Hindlimb muscle (tissue), 1 donor: Measurements from ENCODE around the gene SMIM12. TPM values are rescaled to one million over a fixed set of nuclear protein-coding genes. Genes with fewer than 3 reads are reported as not detected.

Experiments used
- DNase-seq: peaks from one replicate; pipeline ENCODE4 v3.0.0-alpha.2; 2013
- polyA plus RNA-seq: library from polyadenylated mRNA; unstranded; fragments of 120-200 nt; gene quantifications from one replicate; pipeline ENCODE4 v1.2.1, GENCODE V29; 2013; ENCODE audit not compliant: insufficient read length

The SMIM12 gene, protein sequence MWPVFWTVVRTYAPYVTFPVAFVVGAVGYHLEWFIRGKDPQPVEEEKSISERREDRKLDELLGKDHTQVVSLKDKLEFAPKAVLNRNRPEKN
- 23.3 TPM for polyA plus RNA-seq

DNA sequence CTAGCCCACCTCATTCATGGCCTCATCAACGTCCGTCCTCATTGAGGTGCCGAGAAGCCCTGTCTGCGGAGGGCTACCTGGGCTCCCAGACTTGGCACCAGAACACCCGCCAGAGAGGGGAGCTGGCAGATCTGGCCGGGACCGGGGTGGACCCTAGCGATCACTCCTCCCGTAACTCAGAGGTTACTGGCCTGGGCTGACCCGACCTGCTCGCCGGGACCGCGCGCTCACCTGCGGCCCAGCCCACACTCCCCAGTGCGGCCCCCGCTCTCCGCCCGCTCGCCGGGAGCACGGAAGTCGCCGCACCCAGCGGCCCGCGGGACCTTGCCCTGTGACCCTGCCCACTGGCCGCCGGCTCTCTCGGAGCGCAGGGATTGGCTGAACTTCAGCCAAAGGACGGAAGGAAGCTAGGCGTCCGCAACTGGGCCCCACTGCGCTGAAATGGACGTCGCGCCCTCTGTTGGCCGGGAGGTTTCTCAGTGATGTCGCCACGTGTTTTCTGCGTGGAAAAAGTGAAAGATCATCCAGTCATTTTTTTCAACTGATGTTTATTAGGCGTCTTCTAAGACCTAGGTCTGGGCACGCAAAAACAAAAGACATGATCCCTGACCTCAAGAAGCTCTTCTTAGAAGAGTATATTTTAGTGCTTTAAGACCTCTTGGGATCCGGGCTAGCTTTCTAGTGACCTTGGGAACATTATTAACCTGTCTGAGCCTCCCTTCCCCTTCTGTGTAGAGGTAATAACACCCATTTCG, at the start of gene SMIM12:
Gene SMIM12, minus strand, starts transcription at position 304 of the 755 bp plus-strand sequence. CDS start 3,772 bp downstream, outside the sequence.
- peak; percentile 94 for DNase-seq

DNA sequence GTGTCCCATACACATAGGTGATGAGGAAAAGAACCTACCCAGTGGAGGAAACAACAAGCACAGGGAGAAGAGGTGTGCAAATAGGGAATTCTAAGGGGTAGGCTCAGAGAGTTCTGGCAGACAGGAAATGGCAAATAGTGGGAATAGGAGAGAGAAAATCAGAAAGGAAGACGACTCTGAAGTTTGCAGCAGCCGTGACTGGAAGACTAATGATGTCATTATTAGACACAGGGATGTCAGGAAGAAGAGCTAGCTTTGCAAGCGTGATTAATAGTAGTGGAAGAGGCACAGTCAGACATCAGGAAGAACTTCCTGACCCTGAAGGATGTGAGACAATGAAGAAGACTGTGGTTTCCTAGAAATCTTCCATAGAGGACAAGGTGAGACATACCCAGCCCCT, 48.8 kb upstream of the SMIM12 start:
- no peak for DNase-seq

DNA sequence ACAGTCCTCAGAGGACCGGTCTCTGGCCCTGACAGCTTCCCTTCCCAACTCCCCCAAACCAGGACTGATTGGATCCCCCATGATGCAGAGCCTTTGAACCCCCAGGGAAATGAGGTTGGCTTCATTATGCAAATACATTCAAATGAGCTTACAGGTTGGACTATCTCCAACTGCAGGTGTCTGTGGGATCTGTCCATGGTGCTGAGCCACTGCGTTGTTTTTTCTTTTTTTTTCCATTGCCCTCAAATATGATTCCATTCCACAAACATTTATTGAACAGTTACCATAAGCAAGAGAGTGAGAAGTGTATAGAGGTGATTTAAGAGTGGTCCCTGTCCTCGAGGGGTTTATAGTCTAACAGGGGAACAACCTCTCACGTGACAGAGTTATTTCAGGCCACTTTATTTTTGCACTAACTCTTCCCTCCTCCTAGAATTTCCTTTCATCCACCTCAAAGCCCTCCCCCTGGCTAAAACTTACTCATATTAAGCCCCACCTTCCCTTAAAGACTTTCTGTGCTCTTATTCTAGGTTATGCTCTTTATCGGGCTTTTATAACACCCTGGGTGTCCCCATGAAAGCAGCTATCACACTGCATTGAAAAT, 48.0 kb upstream of the SMIM12 start:
- DNase-seq, result no peak

DNA sequence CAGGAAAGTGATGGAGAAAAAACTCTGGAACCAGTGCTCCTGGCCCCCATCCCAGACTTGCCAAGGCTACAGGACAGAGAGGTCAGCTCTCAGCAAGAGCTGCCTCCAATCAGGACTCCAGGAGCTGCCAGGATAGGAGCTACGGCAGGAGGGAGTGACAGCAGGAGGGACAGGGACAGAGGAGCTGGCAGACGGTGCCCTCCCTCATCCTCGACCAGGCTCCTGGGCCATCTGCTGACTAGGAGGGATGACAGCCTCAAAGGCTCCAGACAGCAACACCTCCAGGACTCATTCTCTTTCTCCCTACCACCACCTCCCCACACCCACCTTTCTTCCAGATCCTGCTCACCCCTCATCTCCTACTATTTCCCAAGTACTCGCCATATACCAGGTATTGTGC, 47.2 kb upstream of the SMIM12 start:
- no peak for DNase-seq

DNA sequence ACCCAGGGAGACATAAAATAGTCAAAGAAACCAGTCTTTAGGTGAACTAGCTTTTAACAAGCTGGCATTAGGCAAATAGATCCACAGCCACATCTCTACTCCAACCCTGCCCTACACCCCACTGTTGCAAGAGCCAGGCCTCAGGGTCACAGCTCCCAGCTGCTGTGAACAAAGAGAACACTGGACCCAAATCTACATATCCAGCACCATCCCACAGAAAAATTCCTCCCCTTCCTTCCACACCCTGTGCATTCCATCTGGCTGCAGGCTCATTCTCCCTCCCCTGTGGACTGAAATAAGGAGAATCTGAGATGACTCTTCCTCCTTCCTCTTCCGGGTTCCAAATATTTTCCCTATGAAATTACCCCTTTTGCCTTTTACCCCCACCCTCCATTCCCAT, 46.7 kb upstream of the SMIM12 start:
- DNase-seq, result no peak

DNA sequence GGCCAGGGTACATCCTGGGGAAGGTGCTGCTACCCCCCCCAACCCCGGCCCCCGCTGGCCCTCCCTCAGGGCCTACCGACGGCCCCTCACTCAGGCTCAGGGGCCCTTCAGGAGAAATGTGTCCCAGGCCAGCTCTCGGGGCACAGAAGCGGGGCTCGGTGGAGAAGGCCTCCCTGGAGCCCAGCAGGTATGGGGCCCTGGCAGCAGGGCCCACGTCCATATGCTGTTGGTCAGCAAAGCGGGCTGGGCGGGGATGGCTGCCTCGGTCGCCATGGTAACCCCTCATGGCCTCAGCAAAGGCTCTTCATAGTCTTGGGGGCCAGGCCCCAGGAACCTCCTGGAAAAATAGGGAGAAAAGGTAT, 45.5 kb upstream of the SMIM12 start:
- DNase-seq, result no peak

DNA sequence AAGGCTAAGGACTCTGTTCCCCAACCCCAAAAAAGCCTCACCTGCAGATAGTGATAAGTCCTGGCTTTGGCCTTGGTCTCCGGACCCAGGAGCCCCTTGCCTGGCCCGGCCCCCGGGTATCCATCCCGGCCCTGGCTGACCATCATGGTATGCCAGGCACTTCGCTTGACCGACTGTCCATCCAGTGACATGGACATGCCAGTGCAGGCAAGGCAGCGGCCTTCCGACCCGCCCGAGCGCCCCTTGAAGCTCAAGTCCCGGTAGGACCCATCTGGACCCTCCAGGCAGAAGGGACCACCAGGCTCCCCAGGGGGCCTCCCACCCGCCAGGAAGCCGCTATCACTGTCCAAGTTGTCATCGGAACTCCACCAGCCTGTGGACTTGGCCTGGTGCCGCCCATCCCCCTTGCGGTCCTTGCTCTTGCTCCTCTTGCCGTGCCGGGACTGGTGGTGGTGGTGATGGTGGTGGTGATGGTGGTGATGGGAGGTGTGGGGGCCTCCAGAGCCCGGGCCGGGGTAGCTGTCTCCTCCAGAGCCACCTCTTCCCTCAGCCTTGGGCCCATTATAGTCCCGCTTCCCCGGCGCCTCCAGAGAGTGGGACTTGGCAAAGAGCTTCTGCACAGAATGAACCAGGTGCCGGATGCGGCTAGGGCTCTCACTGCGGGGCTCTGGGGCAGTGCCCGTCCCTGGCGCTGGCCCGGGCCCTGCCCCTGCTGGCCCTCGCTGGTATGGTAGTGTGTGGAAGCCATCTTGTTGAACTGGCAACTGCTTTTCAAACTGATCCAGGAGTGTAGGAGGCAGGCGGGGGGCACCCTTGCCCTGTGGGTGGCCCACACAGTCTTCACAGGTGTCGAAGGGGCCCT, 44.9 kb upstream of the SMIM12 start:
- no peak for DNase-seq

DNA sequence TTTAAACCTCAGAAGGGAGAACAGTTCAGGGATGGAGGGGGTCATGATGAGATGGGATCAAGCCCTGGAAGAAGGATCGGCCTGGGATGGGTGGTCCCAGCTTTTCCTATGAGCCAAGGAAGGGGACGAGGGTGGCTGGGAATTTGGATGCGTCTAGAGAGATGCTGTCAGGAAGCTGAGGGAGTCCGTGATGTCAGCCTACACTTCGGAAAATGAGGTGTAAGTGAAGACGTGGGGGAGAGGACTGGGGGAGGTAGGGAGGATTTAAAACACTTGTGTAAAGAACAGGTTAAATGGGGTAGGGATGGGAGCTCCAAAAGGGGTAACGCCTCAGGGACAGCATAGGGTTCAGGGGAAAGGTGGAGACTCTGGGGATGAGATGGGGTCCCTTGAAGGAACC, 42.4 kb upstream of the SMIM12 start:
- no peak for DNase-seq

DNA sequence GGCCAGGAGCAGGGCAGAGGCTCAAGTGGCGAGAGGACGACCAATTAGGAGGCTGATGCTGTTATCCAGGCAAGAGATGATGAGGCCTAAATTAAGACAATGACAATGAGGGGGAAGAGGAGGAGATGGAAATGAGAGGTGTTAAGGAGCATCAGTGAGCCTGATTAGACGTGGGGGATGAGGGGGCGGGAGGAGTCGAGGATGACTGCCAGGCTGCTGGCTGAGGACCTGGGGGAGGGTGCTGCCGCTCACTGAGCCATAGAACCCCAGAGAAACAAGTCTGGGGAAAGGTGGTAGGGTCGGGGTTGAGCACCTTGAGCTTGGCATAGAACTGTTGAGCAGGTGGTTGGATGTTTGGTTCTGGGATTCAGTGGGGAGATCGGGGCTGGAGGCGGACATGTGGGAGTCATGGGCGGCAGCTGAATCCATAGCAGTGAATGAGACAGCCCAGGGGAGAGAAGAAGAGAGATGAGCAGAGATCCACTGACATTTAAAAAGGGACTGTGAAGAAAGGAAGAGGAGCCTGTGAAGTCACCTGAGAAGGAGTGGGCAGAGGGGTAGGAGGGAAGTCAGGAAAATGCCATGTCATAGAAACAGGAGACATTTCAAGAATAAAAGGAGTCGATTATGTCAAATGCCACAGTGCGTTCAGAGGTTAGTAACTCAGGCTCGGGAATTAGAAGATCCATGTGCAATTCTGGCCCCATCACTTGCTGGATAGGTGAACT, 41.4 kb upstream of the SMIM12 start:
- no peak for DNase-seq

DNA sequence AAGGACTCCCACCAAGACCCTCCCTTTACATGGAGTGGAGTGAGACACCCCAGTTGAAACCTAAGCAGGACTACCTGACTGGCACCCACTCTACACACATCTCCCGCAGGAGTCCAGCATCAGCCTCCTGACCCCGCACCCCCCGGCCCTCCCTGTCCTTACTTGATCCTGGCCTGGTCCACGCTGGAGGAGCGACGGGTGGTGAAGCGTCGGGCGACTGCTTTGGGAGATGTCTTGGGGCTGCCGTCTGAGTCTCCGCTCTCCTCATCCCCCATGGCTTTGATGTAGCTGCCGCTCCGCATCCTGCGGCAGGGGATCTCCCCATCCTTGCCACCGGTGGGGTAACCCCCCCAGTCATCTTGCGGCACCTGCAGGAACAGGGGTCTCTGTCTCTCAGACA, 40.4 kb upstream of the SMIM12 start:
- no peak for DNase-seq

DNA sequence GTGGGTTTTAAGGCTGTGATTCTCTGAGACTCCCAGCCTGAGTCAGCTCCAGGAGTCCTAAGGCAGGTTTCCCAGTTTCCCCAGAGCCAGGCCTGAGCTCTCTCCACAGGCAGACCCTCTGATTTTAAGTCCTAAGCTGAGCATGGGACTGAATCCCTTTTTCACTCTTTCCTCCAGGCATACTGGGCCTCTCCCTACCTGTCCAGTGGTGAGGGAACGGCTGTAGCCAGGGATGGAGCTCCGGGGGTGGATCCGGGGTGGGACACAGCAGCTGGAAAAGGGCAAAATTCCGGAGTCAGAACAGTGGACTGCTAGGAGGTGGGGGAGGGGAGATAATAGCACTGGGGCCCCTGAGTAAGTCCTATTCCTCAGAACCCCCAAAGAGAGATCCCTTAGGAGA, 39.9 kb upstream of the SMIM12 start:
- DNase-seq, result no peak

DNA sequence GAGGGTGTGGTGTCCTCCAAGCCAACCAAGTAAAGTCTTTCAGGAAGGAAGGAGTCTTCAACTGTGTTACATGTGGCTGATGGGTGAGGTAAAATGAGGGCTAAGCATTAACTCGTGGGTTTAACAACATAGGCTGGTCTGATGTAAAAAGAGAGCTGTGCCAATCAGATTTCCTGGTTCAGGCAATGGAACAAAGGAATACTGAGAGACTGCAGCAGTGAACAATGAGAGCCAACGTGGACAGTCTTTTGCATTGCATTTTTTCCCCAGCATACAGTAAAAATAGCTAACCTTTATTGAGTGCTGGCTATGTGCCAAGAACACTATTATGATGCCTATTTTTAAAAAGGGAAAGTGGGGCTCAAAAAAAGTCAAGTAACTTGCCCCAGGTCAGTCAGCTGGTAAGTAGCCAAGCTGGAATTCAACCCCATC, 38.8 kb upstream of the SMIM12 start:
- DNase-seq, result no peak

DNA sequence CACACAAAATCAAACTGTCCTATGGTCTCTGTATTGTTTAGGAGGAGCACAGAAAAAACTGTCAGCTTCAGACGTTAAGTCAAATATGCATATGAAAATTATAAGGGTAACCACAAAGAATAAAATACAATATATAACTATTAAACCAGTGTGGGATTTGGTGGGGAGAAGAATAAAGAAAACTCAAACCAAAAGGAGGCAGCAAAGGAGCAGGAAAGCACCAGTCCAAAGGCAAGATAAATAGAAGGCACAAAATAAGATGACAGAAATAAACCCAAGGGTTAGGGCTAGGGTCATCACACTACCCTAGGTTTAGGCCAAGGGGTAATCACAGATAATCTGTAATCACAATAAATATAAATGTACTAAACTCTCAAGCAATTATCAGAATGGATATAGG, 37.1 kb upstream of the SMIM12 start:
- no peak for DNase-seq

DNA sequence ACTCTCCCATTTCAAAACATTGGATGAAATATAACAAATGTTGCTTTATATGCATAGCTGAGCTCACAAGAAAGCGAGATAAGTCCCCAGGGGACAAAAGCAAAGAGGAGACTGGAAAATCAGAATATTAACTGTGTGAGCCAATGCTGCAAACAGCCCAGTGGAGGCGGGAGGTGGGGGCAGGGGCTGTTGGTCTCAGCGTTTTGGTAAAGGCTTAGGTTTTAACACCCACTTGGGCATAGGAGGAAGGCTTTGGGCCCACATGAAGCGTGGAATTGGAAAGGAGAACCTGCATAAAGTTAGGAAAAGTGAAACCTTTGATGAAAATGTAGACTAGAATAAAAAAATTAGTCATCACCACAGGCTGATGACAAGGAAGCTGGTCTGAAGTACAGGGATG, 30.2 kb upstream of the SMIM12 start:
- no peak for DNase-seq

DNA sequence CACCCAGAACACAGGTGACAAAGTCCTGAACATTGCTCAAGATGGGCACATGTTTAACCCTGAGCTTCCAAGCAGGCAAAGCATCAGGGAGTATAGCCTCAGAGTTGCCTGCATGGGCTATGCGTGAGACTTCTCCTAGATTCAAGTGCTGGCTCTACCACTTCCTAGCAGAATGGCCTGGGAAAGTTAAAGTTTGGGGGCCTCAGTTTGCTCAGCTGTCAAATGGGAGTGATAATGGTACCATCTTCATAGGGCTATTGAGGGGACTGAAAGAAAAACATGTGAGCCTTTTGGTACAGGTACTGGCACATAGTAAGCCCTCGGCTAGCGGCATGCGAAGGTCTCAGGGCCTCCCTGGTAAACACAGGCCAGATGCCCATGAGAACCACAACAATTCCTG, 28.0 kb upstream of the SMIM12 start:
- DNase-seq, result no peak

DNA sequence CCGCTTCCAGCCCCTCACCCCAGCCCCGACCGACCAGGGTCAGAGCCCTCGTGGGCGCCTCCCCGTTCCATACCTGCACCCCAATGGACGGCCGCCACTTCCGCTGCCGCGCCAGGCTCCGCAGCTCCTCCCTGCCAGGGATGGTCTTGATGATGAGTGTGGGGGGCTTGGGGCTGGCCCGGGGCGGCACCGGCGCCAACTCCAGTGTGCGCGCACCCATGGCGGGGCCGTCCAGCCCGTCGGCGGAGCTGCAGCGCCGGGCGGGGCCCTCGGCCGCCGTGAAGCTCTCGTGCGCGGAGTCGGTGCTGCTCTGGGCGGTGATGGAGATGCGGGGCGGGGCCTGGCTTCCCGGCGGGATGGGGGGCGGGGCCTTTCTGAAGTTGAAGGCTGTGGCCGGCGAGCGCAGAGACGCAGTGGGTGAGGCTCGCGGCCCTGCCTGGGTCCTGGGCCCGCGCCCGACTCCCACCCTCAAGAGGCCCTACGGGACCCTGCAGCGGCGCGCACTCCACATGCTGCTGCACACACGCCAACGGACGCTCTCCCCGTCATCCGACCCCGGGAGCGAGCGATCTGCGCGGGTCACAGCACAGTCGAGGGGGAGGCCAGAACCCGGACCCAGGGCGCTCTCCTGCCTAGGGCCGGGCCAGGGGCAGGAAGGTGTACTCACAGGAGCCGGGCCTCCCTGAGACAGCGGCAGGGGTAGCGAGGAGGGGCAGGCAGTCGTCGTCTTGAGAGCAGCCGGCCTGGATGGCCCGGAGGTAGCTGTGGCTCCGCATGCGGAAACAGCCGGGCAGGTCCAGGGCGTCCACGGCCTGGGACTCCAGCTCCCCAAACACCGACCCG, 26.1 kb upstream of the SMIM12 start:
- no peak for DNase-seq

DNA sequence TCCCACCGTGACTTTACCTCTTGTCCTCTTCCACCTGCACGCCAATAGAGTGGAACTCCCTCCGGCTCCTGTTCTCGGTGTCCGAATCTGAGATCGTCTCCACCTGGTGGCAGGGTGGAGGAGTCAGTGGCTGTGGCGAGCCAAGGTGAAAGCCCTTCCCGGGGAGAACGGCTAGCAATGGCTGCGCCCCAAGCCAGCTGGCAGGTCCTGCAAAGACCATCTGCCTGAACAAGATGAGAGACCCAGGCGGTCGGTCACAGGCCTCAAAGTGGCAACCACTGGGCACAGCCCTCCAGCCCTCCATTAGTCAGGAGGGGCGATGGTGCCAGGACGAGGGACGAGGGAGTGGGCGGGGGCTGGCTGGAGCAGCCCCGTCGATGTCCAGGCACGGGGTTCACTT, 25.4 kb upstream of the SMIM12 start:
- no peak for DNase-seq

DNA sequence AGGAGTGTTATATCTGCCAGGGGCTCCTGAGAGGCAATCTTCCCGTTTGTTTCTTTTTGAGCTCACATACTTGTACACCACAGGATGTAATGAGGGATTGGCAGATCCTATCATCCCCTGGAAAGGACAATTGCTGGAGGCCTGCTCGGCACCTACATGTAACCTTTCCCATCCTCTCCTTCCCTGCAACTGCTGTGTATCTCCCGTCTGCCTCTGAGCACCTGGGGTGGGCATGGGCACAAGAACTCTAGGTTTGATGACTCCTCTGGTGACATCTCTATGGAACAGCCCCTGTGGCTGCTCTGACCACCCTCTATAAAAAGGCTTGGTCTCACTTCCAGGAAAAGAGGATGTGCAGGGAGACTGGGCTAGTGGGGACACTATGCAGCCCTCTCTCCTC, 25.0 kb upstream of the SMIM12 start:
- DNase-seq, result no peak

DNA sequence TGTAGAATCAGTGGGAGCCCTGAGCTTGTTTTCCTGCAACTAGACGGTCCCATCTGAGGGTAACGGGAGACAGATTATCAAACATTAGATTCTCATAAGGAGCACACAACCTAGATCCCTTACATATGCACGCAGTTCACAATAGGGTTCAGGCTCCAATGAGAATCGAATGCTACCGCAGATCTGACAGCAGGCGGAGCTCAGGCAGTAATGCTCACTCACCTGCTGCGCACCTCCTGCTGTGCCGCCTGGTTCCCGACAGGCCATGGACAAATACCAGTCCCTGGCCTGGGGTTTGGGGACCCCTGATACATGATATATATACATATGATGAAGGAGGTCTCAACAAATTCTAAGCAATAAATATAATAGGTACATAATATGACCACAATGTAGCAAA, 19.7 kb upstream of the SMIM12 start:
- no peak for DNase-seq

DNA sequence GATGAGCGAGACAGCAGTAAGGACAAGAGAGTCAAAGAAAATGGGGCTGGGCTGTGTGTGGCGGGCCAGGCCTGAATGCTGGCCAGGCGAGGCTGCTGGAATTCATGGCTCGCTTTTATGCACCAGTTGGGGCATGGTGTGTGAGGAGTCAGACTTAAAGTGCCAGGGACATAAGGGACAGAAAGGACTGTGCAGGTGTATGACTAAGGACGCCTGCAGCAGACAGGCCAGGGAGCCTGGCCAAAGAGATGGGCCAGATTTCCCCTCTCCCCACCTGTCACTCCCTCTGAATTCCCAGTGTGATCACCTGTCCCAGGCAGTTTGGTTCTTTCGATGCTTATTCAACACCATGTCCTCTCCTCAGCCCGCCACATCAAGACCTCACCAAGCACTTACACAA, 16.9 kb upstream of the SMIM12 start:
- DNase-seq, result no peak

DNA sequence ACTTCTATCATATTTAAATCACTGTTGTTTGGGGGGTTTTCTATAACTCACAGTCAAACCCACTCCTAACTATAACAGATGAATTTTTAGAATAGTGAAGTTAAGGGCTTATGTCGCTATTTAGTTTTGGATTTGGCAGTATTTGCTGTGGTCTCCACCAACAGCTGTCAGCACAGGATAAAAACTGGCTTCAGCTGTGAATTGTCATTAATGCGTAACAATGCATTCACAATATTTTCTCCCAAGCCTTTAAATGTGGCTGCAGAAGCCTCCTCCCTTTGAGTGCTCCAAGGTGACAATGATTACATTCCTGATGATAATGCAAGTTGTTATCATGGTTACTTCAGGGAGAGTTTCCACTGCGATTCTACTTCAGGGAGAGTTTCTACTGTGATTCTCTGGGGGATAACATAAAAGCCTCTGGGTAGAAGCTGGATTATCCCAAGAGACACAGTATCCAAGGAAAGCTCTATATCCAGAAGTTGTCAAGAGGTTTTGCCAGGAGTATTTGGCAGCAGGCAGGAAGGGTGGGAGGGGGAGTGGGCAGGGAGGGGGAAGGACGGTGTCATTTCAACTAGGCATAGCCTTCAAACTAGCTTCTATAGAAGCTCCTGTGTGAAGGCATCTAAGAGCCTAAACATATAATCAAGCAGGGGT, 14.9 kb upstream of the SMIM12 start:
- DNase-seq, result no peak
